GM12892 (cell line): ENCODE measurements around the gene TPH2.

Source experiments
- POLR2A ChIP-seq: IDR thresholded peaks from 2 replicates; pipeline ENCODE4 v1.6.1; 2011; ENCODE audit warnings: low read depth, low read length, control low read depth
- POLR2AphosphoS5 ChIP-seq: IDR thresholded peaks from 2 replicates; pipeline ENCODE4 v1.6.1; 2011; ENCODE audit warnings: low read depth, low read length, control low read depth
- TAF1 ChIP-seq: IDR thresholded peaks from 2 replicates; pipeline ENCODE4 v1.6.1; 2011; ENCODE audit warnings: low read depth, mild to moderate bottlenecking, control low read depth, low read length, borderline replicate concordance

DNA sequence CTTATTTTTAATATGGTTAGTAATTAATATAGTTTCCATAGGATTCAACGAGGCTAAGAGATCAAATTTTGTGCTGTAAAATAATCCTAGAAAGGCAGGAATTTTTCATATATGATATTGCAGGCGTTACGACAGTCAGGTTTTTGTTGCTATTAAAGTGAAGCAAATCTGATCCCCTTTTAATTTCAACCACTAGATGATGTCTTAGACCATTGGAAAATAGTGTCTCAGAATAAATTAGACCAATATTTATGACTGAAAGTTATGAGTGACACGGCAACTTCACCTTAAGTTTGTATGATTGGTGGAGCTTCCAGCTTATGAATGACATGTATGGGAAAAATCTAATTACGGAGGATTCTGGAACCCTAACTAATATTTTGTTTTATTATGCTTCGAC is 2.5 kb downstream of the TPH2 start:
- TF ChIP-seq POLR2A (no peak), POLR2AphosphoS5 (no peak), TAF1 (no peak)
